Measurements from ENCODE around the gene AZGP1.
"Not testable (repeated sequence)": the region's sequence is repeated elsewhere in the genome, so short reads cannot be mapped to it uniquely, and the experiment has no call there.

The AZGP1 gene

GRCh38 chr7:99944497-99945070 lies 31.2 kb downstream of the AZGP1 start:
- peaks cover 32% of the 10 kb centered on the region for H3K27me3 ChIP-seq (ENCODE audit: control insufficient read depth, insufficient read depth, low read length)
- no peaks in the 10 kb centered on the region for H3K4me1 ChIP-seq (ENCODE audit: control insufficient read depth, insufficient read depth, low read length)
- H3K4me3 ChIP-seq (ENCODE audit: low read length), result no peak overlapping the region
- H3K9me3 ChIP-seq (replicated peaks; ENCODE audit: low read length), result no peaks in the 10 kb centered on the region
- no peak overlapping the region for H3K9ac ChIP-seq (ENCODE audit: low read depth, low read length)
- no peaks in the 10 kb centered on the region for H3K36me3 ChIP-seq (ENCODE audit: insufficient read depth, low read length)
- H3K4me2 ChIP-seq (ENCODE audit: low read length), result no peak overlapping the region

GRCh38 chr7:99943641-99944496 lies 32.0 kb downstream of the AZGP1 start:
- Histone ChIP-seq H3K4me3 (ENCODE audit: low read length) (no peak overlapping the region), H3K27me3 (ENCODE audit: control insufficient read depth, insufficient read depth, low read length) (peaks cover 36% of the 10 kb centered on the region), H3K4me2 (ENCODE audit: low read length) (no peak overlapping the region), H3K9ac (ENCODE audit: low read depth, low read length) (no peak overlapping the region), H3K36me3 (ENCODE audit: insufficient read depth, low read length) (no peaks in the 10 kb centered on the region), H3K4me1 (ENCODE audit: control insufficient read depth, insufficient read depth, low read length) (no peaks in the 10 kb centered on the region), H3K9me3 (replicated peaks; ENCODE audit: low read length) (no peaks in the 10 kb centered on the region)

- Histone ChIP-seq H3K9ac (ENCODE audit: low read depth, low read length) (no peak overlapping the region), H3K27me3 (ENCODE audit: control insufficient read depth, insufficient read depth, low read length) (peaks cover 36% of the 10 kb centered on the region), H3K4me1 (ENCODE audit: control insufficient read depth, insufficient read depth, low read length) (no peaks in the 10 kb centered on the region), H3K9me3 (replicated peaks; ENCODE audit: low read length) (peaks cover 3% of the 10 kb centered on the region), H3K36me3 (ENCODE audit: insufficient read depth, low read length) (no peaks in the 10 kb centered on the region), H3K4me2 (ENCODE audit: low read length) (no peak overlapping the region), H3K4me3 (ENCODE audit: low read length) (no peak overlapping the region)
Measured at GRCh38 chr7:99938296-99938695, 37.5 kb downstream of the AZGP1 start.

GRCh38 chr7:99935009-99935408 lies 40.8 kb downstream of the AZGP1 start:
- peaks cover 38% of the 10 kb centered on the region for H3K27me3 ChIP-seq (ENCODE audit: control insufficient read depth, insufficient read depth, low read length)
- not testable (repeated sequence) for H3K4me2 ChIP-seq (ENCODE audit: low read length); H3K36me3 ChIP-seq (ENCODE audit: insufficient read depth, low read length); H3K4me1 ChIP-seq (ENCODE audit: control insufficient read depth, insufficient read depth, low read length); H3K9me3 ChIP-seq (replicated peaks; ENCODE audit: low read length); H3K4me3 ChIP-seq (ENCODE audit: low read length); H3K9ac ChIP-seq (ENCODE audit: low read depth, low read length)

- H3K9me3 ChIP-seq (replicated peaks; ENCODE audit: low read length), result no peaks in the 10 kb centered on the region
- H3K9ac ChIP-seq (ENCODE audit: low read depth, low read length), result no peak overlapping the region
- H3K36me3 ChIP-seq (ENCODE audit: insufficient read depth, low read length), result no peaks in the 10 kb centered on the region
- no peak overlapping the region for H3K4me2 ChIP-seq (ENCODE audit: low read length)
- peaks cover 55% of the 10 kb centered on the region for H3K27me3 ChIP-seq (ENCODE audit: control insufficient read depth, insufficient read depth, low read length)
- no peak overlapping the region for H3K4me3 ChIP-seq (ENCODE audit: low read length)
- peaks cover 4% of the 10 kb centered on the region for H3K4me1 ChIP-seq (ENCODE audit: control insufficient read depth, insufficient read depth, low read length)
Measured at GRCh38 chr7:99930376-99930775, 45.5 kb downstream of the AZGP1 start.

GRCh38 chr7:99929730-99930053 lies 46.1 kb downstream of the AZGP1 start:
- H3K36me3 ChIP-seq (ENCODE audit: insufficient read depth, low read length), result no peaks in the 10 kb centered on the region
- peak overlapping the region; percentile 82 for H3K4me2 ChIP-seq (ENCODE audit: low read length)
- peaks cover 50% of the 10 kb centered on the region for H3K27me3 ChIP-seq (ENCODE audit: control insufficient read depth, insufficient read depth, low read length)
- H3K9me3 ChIP-seq (replicated peaks; ENCODE audit: low read length), result no peaks in the 10 kb centered on the region
- peak overlapping the region; percentile 61 for H3K4me3 ChIP-seq (ENCODE audit: low read length)
- no peak overlapping the region for H3K9ac ChIP-seq (ENCODE audit: low read depth, low read length)
- peaks cover 4% of the 10 kb centered on the region for H3K4me1 ChIP-seq (ENCODE audit: control insufficient read depth, insufficient read depth, low read length)

- Histone ChIP-seq H3K4me3 (ENCODE audit: low read length) (peak within 1 kb of the TSS; percentile 61), H3K27me3 (ENCODE audit: control insufficient read depth, insufficient read depth, low read length) (peaks cover 44% of the 10 kb centered on the region), H3K4me2 (ENCODE audit: low read length) (peak within 1 kb of the TSS; percentile 82), H3K9me3 (replicated peaks; ENCODE audit: low read length) (no peaks in the 10 kb centered on the region), H3K9ac (ENCODE audit: low read depth, low read length) (no peak within 1 kb of the TSS), H3K36me3 (ENCODE audit: insufficient read depth, low read length) (no peaks in the 10 kb centered on the region), H3K4me1 (ENCODE audit: control insufficient read depth, insufficient read depth, low read length) (peaks cover 4% of the 10 kb centered on the region)
Measured at GRCh38 chr7:99928994-99929729, 46.7 kb downstream of the AZGP1 start, which contains the start of gene GJC3. TSS of gene GJC3 (minus strand) at chr7:99929620. CDS start at chr7:99929620, 0 bp downstream.

GRCh38 chr7:99928188-99928587 lies 47.6 kb downstream of the AZGP1 start:
- Histone ChIP-seq H3K9ac (ENCODE audit: low read depth, low read length) (no peak overlapping the region), H3K4me2 (ENCODE audit: low read length) (no peak overlapping the region), H3K27me3 (ENCODE audit: control insufficient read depth, insufficient read depth, low read length) (peaks cover 39% of the 10 kb centered on the region), H3K36me3 (ENCODE audit: insufficient read depth, low read length) (no peaks in the 10 kb centered on the region), H3K9me3 (replicated peaks; ENCODE audit: low read length) (no peaks in the 10 kb centered on the region), H3K4me1 (ENCODE audit: control insufficient read depth, insufficient read depth, low read length) (peaks cover 4% of the 10 kb centered on the region), H3K4me3 (ENCODE audit: low read length) (no peak overlapping the region)

- no peak overlapping the region for H3K4me2 ChIP-seq (ENCODE audit: low read length)
- H3K27me3 ChIP-seq (ENCODE audit: control insufficient read depth, insufficient read depth, low read length), result peaks cover 33% of the 10 kb centered on the region
- no peak overlapping the region for H3K9ac ChIP-seq (ENCODE audit: low read depth, low read length)
- peaks cover 4% of the 10 kb centered on the region for H3K4me1 ChIP-seq (ENCODE audit: control insufficient read depth, insufficient read depth, low read length)
- no peak overlapping the region for H3K4me3 ChIP-seq (ENCODE audit: low read length)
- no peaks in the 10 kb centered on the region for H3K36me3 ChIP-seq (ENCODE audit: insufficient read depth, low read length)
- no peaks in the 10 kb centered on the region for H3K9me3 ChIP-seq (replicated peaks; ENCODE audit: low read length)
Measured at GRCh38 chr7:99927536-99927935, 48.3 kb downstream of the AZGP1 start.

GRCh38 chr7:99926321-99926720 lies 49.5 kb downstream of the AZGP1 start:
- no peak overlapping the region for H3K4me3 ChIP-seq (ENCODE audit: low read length)
- peaks cover 4% of the 10 kb centered on the region for H3K4me1 ChIP-seq (ENCODE audit: control insufficient read depth, insufficient read depth, low read length)
- peaks cover 27% of the 10 kb centered on the region for H3K27me3 ChIP-seq (ENCODE audit: control insufficient read depth, insufficient read depth, low read length)
- no peak overlapping the region for H3K9ac ChIP-seq (ENCODE audit: low read depth, low read length)
- no peaks in the 10 kb centered on the region for H3K36me3 ChIP-seq (ENCODE audit: insufficient read depth, low read length)
- H3K9me3 ChIP-seq (replicated peaks; ENCODE audit: low read length), result no peaks in the 10 kb centered on the region
- no peak overlapping the region for H3K4me2 ChIP-seq (ENCODE audit: low read length)

GRCh38 chr7:99923200-99923599 lies 52.6 kb downstream of the AZGP1 start:
- Histone ChIP-seq H3K4me2 (ENCODE audit: low read length) (no peak overlapping the region), H3K4me3 (ENCODE audit: low read length) (no peak overlapping the region), H3K9me3 (replicated peaks; ENCODE audit: low read length) (no peaks in the 10 kb centered on the region), H3K27me3 (ENCODE audit: control insufficient read depth, insufficient read depth, low read length) (peaks cover 14% of the 10 kb centered on the region), H3K9ac (ENCODE audit: low read depth, low read length) (no peak overlapping the region), H3K4me1 (ENCODE audit: control insufficient read depth, insufficient read depth, low read length) (peaks cover 2% of the 10 kb centered on the region), H3K36me3 (ENCODE audit: insufficient read depth, low read length) (no peaks in the 10 kb centered on the region)
